HG02885 (cell line): ENCODE results near the gene MAP3K13.
"Not testable (repeated sequence)": the region's sequence is repeated elsewhere in the genome, so short reads cannot be mapped to it uniquely, and the experiment has no call there.

Experiments
- ATAC-seq: cut with Tn5 transposase; IDR thresholded peaks from one replicate; pipeline ENCODE4 v1.9.1; 2021; ENCODE audit warnings: mild to moderate bottlenecking; ENCODE audit not compliant: unreplicated experiment, poor library complexity

Gene MAP3K13

DNA sequence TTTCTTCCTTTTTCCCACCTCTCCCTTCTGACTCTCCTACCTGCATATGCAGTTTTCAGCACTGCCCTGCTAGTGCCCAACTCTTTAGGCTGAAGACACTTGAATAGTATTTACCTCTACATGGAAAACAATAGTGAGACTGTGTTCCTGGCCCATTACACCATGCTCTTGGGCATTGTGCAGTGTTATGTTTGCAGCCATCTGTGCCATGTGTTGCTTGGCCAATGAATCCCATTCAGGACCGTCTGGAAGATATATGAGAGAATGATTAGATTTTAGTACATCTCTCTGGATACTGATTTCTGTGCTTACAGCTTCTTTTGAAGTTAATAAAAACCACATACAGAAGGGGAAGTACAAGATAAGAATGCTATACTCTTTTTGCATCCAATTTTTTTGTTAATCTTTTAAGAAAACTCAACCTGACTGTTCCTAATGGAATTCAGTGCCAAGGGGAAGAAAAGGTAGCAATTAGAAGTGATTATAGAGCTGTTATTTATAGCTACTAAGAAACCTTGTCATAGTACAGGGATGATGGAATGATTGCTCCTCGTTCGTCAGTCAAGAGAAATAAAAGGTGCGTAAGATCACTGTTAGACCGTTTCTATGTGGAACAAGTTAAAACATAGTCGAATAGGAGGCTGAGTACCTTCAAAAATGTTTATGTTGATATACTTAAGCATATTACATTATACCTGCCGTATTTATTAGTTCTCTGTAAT, 77.0 kb downstream of the MAP3K13 start:
- no peak for ATAC-seq

GRCh38 chr3:185442031-185442430, 79.1 kb downstream of the MAP3K13 start:
- no peak for ATAC-seq

DNA sequence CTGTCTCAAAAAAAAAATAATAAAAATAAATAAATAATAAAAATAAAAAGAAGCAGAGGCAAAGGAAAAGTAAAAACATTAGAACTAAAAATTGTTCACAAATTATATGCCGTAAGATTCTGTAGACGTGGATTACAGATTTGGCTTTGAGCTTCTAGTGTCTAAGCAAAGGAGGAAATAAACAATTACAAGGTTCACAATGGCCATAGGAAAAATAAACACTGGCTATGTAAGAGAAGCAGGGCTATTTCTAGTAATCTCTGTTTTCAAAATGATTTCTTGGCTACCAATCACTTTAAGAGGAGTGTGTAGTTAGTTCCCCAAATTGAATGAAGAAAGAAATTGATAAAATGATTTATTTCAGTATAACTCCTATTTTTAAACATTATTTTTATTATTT, 81.4 kb downstream of the MAP3K13 start:
- ATAC-seq: no peak

DNA sequence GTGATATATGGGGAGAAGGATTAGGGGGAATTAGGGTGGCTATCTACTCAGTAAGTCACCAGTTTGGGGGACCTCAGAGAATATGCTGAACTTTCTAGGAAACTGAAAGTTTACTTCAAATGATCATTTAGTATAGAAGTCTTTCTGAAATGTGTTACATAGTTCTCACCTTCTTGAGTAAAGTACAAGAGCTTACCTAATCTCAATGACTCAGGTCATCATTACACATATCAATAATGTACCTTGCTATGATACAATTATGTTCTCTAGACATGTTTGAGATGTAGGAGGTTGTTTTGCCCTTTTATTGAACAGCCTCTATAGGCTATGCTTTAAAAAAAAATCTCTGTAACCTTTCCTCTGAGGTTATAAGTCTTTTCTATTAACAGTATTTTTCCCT, 85.2 kb downstream of the MAP3K13 start:
- no peak for ATAC-seq

DNA sequence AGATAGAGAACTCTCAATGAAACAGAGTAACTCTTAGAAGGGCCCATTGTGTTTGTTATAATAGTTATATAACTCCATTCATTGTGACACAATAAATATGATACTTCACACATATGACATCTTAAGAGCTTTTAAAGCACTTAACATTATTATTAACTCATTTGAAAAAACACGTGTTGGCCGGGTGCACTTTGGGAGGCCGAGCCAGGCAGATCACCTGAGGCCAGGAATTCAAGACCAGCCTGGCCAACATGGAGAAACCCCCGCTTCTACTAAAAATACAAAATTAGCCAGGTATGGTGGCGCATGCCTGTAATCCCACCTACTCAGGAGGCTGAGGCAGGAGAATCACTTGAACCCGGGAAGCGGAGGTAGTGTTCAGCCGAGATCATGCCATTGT, 88.5 kb downstream of the MAP3K13 start:
- ATAC-seq: not testable (repeated sequence)

- no peak for ATAC-seq
These were observed 94.4 kb downstream of the MAP3K13 start for GRCh38 chr3:185457376-185457775.

DNA sequence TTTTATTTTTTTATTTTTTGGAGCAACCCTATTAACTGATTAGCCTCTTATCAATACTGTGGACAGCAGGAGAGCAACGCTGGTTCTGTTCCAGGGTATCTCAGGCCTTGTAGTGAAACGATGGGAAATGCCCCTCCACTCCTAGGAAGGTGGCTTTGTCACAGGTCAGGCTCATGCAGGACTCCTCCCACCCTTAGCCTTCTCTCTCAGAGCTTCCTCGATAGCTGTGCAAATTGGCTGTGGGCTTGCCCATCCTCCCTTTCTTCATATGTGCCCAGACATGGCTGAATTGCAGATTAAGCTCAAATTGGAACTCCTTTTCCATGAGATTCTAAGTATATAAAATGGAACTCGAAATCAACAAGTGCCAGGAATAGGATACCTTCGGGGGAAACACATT, 97.4 kb downstream of the MAP3K13 start:
- no peak for ATAC-seq

DNA sequence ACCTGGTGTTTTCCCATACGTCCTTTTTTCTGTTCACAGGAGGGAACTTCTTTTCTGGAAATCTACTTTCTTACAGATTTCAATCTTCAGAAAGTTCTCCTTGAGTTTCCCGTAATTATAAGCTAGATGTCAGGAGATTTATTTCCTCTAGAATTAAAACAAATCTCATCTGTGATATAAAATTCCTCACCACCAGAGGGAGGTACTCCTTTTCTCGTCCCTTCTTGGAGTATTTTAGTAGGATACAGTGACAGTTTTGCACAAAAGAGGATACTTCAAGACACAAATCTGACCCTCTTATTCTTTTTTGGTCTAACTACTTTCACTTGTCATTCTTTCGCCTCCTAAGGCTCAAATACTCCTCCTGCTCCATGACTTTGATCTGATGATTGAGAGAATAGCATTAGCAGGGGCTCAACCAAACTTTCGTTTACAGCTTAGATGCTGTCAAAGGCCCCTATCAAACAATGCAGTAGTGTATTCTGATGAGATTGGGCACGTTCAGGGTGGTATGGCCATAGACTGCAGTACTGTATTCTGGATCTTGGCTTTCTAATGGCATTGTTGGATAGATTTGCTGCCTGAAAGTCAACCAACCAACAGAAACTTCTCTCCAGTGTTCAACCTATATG, 97.9 kb downstream of the MAP3K13 start:
- no peak for ATAC-seq

GRCh38 chr3:185465471-185465870, 102.5 kb downstream of the MAP3K13 start:
- no peak for ATAC-seq

- ATAC-seq: not testable (repeated sequence)
These were observed 103.2 kb downstream of the MAP3K13 start for GRCh38 chr3:185466123-185466522.

DNA sequence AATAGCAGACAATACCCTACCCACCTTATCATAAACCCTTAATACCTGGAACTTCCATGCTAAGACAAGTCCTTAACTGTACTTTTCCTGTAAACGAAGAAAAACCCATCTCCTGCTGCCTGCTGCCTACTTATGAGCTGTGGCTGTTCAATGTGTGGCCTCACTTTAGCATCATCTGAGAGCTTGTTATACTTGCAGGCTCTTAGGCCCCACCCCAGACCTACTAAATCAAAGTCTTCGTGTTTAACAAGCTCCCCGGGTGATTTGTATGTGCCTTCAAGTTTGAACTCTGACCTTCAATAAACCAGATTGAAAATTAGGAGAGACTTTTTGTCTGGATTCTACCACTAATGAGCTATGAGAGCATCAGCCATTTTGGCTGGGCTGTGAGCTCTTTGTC, 106.6 kb downstream of the MAP3K13 start:
- no peak for ATAC-seq

DNA sequence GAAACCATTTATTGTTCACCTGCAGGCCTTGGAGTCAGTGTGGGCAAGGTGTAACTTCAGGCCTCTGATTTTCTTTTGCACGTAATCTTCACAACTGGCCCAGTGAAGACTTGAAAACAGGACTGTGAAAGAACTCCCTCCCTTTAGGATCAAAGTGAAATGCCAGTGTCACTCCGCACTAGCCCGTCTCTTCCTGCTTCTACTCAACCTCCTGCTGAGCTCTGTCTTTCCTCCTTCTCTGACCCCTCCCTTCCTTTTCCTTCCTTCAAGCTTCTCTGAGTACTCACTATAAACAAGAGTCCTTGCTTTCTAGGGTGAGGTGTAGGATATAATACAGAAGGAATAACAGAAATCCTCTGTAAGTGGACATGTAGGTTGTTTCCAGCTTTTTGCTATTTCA, 107.4 kb downstream of the MAP3K13 start:
- no peak for ATAC-seq

GRCh38 chr3:185473290-185473815, 110.4 kb downstream of the MAP3K13 start:
- no peak for ATAC-seq

GRCh38 chr3:185474922-185475321, 112.0 kb downstream of the MAP3K13 start:
- ATAC-seq: not testable (repeated sequence)

GRCh38 chr3:185477316-185477715, 114.4 kb downstream of the MAP3K13 start:
- ATAC-seq: no peak

DNA sequence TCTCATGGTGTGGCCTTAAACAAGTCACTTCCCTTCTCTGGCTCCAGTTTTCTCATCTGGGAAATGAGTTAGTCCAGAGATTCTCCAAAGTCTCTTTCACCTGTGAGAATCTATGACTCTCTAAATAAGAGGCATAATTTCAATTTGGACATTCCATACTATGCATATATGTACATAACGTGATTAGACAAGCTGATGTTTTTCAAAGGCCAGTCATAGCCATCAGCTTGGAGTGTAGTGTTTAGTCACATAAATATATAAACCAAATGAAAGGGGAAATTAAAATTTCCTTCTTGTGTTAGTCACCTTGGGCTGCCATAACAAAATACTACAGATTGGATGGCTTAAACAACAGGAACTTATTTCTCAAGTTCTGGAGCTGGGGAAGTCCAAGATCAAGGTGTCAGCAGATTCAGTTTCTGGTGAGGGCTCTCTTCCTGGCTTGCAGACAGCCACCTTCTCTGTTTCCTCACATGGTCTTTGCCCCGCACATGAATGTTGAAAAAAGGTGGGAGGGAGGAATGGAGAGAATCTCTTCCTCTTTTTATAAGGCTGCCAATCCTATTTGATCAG, 116.5 kb downstream of the MAP3K13 start:
- no peak for ATAC-seq

GRCh38 chr3:185484296-185484695, 121.4 kb downstream of the MAP3K13 start:
- no peak for ATAC-seq

- no peak for ATAC-seq
These were observed 123.5 kb downstream of the MAP3K13 start for GRCh38 chr3:185486394-185486793.

GRCh38 chr3:185488465-185488864, 125.5 kb downstream of the MAP3K13 start:
- no peak for ATAC-seq

DNA sequence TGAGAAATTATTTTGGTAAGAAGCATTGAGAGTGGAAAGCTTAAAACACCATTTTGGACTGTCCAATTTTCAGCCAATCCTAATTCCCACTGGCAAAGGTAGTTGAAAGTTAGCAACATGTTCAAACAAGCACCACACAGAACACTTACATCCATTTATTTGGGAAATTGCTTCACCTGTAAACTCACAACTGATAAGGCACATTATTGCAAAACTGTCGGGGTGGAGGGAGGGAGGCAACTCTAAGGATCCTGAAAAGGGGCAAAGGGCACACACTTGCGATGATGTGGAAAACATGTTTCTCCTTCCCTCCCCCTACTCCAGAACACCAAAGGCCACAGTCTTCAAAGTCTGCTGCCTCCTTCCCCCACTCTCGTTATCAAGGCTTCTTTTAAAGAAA, 126.5 kb downstream of the MAP3K13 start:
- ATAC-seq: no peak

- ATAC-seq: no peak
These were observed 127.3 kb downstream of the MAP3K13 start for GRCh38 chr3:185490241-185490640.
